GM12801 (cell line): Measurements from ENCODE around the gene BTN3A1.

Experiments
- TF ChIP-seq, protein P1 (sequence below): IDR thresholded peaks from one replicate; pipeline ENCODE4 v1.5.1; 2011; ENCODE audit warnings: control low read depth; ENCODE audit not compliant: insufficient read length; ENCODE audit errors: extremely low read depth

Gene BTN3A1

GRCh38 chr6:26416288-26416687, 14.2 kb downstream of the BTN3A1 start:
- TF ChIP-seq, protein P1, sequence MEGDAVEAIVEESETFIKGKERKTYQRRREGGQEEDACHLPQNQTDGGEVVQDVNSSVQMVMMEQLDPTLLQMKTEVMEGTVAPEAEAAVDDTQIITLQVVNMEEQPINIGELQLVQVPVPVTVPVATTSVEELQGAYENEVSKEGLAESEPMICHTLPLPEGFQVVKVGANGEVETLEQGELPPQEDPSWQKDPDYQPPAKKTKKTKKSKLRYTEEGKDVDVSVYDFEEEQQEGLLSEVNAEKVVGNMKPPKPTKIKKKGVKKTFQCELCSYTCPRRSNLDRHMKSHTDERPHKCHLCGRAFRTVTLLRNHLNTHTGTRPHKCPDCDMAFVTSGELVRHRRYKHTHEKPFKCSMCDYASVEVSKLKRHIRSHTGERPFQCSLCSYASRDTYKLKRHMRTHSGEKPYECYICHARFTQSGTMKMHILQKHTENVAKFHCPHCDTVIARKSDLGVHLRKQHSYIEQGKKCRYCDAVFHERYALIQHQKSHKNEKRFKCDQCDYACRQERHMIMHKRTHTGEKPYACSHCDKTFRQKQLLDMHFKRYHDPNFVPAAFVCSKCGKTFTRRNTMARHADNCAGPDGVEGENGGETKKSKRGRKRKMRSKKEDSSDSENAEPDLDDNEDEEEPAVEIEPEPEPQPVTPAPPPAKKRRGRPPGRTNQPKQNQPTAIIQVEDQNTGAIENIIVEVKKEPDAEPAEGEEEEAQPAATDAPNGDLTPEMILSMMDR = no peak

DNA sequence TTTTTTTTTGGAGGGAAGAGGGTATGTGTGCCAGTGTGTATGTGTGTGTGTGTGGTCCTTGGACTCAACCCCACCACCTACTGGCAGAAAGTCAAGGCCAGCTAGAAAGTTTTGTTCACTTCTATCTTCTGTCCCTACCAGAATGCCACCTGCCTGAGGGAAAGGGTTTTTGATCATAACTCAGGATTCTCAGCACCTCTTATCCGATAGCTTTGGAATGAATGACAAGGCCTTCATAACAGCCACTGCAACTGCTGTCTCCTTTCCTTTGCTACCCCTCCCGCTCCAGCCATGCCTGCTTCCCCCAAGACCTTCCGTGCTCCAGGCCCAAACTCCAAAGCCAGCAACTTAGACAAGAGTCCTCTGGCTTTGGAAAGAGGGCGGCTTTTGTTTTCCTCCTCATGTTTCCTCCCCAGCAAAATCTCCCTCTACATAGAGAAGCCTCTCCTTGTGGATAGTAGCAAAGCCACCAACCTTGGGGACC, 18.7 kb downstream of the BTN3A1 start:
- TF ChIP-seq, protein P1 = no peak

DNA sequence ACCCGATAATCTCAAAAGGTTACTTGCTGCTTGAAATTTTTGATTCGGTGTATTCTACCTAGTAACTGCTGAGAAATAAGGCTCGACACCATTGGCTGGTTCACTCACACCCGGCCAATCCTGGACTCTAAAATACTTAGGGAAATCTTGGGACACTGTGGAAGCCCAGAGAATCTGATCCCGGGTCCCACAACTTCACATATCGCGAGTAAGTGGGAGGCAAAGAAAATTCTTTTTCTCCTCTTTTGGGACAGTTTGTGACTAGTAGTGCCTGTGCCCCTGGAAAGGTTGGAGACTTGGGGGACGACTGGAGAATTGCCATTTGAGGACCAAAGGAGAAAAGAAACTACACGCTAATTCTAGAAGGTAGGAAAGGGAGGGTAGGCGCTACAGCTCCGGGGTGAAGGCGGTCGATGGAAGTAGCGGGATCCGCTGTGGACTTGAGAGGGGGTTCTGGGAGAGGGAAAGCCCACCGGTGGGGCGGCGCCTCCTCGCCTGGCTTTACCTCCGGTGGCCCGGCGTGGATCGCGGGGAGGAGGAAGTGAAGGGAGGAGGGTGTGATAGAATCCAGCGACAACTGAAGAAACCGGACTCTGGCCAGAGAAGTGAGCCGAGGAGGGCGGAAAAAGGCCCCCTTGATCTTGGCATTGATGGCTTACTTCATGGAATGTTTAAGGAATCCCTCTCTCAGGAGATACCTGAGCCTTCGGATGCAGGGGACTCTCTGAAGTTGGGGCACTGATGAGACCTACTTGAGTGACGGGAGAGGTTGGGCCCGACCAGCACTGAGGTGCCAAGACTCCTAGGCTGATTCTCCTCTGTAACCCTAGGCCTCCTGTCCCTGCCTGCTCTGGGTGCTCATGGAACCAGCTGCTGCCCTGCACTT, 19.4 kb downstream of the BTN3A1 start:
- TF ChIP-seq, protein P1 = no peak

DNA sequence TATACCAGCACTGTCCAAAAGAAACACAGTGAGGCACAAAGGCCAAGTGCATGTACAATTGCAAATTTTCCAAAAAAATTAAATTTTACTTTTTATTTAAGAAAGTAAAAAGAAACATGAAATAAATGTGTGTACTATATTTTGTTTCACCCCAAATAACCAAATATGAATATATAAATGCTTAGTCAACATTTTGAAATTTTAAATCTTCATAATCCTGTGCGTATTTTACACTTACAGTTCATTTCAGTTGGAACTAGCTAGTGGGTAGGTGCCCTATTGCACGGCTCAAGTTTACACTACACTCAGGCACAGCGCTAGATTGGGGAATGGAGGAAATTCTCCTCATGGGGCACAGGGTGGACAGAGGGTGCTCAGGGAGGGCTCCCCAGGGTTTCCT, 20.3 kb downstream of the BTN3A1 start:
- TF ChIP-seq, protein P1 = no peak

GRCh38 chr6:26426691-26427450, 24.8 kb downstream of the BTN3A1 start:
- TF ChIP-seq, protein P1 = no peak

DNA sequence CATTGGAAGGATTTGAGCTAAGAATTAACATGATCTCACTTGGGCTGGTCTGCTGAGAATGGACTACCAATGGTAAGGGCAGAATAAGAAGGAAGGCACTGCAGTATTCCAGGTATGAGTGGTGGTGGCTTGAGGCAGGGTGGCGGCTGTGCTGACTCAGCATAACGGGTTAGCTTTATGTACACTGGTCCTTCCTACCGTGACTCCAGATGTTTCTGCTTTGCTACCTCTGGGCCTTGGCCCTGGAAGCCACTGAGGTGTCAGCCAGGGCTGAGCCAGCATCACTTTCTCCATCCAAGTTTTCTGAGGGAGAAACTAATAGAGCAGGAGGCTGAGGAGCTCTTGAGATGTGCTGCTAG, 25.4 kb downstream of the BTN3A1 start:
- TF ChIP-seq, protein P1 = no peak

DNA sequence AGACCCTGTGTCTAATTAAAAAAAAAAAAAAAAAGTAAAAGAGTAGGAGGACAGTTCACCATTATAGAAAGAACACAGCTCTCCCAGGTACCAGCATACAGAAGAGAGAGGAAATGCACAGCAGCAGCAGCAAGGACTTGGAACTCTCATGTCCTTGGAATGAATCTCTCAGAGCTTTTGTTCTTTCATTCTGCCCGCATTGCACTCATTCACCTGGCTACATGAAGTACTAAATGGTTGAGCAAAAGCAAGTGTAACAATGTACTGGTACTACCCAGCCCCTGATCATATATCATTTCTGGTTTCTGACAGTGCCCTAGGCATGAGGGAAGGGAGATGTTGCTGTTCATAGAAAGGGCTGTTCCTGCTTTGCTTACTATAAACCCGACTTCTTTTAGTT, 26.1 kb downstream of the BTN3A1 start:
- TF ChIP-seq, protein P1 = no peak
